Stimulated activated CD4-positive, alpha-beta T cell treated with anti-CD3 and anti-CD28 coated beads, Interleukin-12 subunit alpha, Interleukin-12 subunit beta, amount 100 ng/mL, for 4 hours (primary cell): Measurements from ENCODE around the gene CNFN.

Experiments
- DNase-seq: peaks from one replicate; pipeline ENCODE4 v3.0.0-alpha.2; 2020

CNFN gene

GRCh38 chr19:42370626-42371175 is 19.4 kb downstream of the CNFN start:
- no peak for DNase-seq

DNA sequence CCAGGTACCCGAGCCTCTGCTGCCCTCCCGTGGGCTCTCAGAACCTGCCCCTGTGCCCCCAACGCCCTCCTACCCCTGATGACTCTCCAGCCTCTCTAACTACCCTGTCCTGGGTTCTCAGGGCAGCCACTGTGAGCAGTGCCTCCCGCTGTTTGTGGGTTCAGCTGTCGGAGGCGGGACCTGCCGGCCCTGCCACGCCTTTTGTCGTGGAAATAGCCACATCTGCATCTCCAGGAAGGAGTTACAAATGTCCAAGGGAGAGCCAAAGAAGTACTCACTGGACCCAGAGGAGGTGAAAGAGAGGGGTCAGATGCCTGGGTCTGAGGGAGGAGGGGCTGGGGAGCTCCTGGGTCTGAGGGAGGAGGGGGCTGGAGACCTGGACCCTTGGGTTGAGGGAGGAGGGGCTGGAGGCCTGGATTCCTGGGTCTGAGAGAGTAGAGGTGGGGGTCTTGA is 20.0 kb downstream of the CNFN start:
- no peak for DNase-seq

DNA sequence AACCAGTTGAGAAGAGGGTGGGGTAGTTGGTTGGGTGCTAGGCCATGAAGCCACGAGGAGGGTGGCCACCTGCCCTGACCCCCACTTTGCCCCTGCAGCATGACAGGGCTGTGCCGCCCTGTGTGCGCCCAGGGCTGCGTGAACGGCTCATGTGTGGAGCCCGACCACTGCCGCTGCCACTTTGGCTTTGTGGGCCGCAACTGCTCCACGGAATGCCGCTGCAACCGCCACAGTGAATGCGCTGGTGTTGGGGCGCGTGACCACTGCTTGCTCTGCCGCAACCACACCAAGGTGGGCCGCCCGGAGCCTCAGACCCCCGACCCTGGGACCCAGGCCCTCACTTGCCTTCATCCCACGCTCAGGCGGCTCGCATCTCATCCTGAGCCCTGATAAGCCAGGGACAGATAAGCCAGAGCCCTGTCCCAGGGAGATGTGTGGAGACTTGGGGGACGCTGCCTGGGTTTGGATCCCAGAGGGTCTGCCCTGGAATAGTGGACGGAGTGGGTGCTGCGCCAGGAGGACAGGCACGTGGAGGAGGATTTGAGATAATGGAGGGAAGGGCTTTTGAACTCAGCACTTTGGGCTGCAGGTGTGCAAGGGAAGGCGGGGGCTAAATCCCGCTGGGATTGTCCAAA is 20.5 kb downstream of the CNFN start:
- no peak for DNase-seq

DNA sequence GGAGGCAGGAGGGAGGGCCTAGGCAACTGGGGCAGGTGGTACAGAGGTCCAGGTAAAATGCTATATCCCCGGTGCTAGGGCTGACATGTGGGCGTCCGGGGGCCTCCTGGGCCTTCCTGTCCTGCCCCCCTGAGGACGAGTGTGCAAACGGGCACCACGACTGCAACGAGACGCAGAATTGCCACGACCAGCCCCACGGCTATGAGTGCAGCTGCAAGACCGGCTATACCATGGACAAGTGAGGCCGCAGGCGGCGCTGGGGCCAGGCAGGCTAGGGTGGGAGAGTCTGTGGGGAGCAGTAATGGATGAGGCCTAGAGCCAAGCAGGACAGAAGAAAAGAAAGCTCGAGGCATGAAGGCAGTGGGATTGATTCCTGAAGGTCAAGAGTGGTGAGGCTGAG is 21.3 kb downstream of the CNFN start:
- DNase-seq = no peak

- no peak for DNase-seq
Measured at GRCh38 chr19:42368360-42368759, 21.7 kb downstream of the CNFN start.

- no peak for DNase-seq
Measured at GRCh38 chr19:42367929-42368328, 22.2 kb downstream of the CNFN start.

GRCh38 chr19:42366673-42367072 is 23.4 kb downstream of the CNFN start:
- no peak for DNase-seq

DNA sequence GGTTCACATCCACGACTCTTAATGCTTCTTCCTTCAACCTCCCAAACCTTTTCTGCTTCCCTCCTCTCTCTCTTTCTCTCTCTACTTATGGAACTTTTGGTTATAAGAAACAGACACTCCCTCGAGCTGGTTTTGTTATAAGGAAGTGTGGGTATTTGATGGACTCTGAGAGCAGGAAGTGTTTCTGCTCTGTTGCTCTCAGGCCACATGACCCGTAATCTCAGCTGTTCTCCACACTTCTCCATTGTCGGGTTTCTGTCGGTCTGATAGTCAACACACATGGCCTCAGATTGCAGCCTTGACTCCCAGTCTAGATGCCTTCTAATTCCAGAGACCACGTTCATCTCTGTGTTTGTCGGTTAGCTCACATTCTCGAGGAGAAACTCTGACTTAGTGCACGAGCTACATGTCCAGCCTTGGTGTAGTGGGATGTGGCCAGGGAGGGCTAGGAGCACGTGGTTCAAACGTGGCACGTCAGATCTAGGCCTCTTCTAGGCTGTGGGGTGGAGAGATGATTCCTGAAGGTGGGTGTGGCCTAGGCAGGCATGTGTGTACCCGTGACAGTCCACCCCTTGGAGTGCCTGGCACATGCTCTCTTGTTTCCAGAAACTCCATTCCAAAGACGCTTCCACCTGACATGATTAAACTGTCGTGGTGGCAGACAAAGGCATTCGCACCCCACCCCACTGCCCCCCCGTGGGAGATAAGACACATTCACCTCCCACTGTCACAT is 26.3 kb downstream of the CNFN start:
- no peak for DNase-seq

GRCh38 chr19:42362891-42363440 is 27.1 kb downstream of the CNFN start:
- DNase-seq = no peak

DNA sequence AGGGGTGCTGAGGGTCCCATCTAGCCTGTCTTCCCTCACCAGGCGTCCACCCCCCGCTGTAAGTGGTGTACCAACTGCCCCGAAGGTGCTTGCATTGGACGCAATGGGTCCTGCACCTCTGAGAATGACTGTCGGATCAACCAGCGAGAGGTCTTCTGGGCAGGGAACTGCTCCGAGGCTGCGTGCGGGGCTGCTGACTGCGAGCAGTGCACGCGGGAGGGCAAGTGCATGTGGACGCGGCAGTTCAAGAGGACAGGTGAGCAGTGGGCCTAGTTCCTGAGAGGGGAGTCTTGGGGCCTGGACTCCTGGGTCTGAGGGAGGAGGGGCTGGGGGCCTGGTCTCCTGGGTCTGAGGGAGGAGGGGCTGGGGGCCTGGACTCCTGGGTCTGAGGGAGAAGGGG is 27.8 kb downstream of the CNFN start:
- DNase-seq = no peak

- DNase-seq = no peak
Measured at GRCh38 chr19:42361545-42361910, 28.6 kb downstream of the CNFN start.

DNA sequence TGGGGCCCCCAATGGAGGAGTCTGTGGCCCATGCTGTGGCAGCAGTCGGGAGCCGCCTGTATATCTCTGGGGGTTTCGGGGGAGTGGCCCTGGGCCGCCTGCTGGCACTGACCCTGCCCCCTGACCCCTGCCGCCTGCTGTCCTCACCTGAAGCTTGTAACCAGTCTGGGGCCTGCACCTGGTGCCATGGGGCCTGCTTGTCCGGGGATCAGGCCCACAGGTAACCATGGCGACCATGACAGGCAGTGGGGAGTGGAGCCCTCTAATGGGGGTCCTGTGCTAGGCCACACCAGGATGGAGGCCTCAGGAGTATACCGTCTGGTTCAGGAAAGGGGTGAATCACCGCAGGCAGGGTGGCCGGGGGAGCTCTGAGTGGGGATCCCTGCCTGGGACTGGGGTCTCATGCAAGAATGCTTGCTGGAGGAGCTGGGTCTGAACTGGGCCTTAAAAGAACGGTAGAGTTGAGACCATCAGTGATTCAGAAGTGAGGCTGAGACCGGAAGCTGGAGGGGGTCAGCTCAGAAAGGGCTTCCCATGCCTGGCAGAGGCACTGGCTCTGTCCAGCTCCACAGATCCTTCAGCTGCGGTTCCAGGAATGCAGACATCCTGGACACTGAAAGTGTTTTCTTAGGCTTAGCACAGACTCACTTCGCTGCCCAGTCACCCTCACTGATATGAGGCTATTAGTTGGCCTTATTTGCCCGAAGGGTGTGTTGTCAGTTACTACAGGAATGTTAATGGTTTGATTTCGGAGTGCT is 29.1 kb downstream of the CNFN start:
- DNase-seq = no peak

DNA sequence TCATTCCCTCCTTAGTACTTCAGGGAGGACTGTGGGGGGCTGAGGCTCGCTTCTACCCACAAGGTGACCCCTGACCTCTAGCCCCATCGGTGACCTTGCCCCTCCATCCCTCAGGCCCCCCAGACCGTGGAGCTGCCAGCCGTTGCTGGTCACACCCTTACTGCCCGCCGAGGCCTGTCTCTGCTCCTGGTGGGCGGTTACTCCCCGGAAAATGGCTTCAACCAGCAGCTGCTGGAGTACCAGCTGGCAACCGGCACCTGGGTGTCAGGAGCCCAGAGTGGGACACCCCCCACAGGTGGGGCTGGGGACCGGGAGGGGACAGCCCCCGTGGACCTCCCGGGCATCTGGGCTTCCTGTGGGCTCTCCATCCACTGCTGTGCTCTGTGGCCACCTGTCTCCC is 32.8 kb downstream of the CNFN start:
- DNase-seq = no peak

DNA sequence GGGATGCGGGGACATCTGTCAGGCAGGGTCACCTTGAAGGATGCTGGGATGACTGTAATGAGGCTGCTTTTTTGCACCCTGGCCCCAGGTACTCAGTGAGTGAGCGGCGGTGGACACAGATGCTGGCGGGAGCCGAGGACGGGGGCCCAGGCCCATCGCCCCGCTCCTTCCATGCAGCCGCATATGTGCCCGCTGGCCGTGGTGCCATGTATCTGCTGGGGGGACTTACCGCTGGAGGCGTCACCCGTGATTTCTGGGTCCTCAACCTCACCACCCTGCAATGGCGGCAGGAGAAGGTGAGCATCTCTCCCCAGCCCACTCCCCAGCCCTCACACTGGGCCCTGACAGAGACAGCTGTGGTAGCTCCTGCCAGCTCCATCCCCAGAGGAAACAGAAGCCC is 33.4 kb downstream of the CNFN start:
- no peak for DNase-seq

- DNase-seq = no peak
Measured at GRCh38 chr19:42355896-42356295, 34.2 kb downstream of the CNFN start.

DNA sequence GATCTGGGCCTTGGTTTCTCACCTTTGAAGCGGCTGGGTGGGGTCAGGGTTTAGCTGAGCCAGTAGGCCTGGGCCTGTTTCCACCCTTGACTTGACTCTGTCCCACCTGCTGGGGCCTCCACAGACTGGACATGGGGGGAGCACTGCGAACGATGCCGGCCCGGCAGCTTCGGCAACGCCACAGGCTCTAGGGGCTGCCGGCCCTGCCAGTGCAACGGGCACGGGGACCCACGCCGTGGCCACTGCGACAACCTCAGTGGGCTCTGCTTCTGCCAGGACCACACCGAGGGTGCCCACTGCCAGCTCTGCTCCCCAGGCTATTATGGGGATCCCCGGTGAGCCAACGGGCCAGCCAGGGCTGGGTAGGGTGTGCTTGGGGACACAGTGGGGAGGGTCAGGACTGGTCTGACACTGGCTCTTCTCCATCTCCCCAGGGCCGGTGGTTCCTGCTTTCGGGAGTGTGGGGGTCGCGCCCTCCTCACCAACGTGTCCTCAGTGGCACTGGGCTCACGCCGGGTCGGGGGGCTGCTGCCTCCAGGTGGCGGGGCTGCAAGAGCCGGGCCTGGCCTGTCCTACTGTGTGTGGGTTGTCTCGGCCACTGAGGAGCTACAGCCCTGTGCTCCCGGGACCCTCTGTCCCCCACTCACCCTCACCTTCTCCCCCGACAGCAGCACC is 36.6 kb downstream of the CNFN start:
- DNase-seq = no peak

GRCh38 chr19:42352301-42353259 is 37.5 kb downstream of the CNFN start:
- DNase-seq = no peak

- DNase-seq = no peak
Measured at GRCh38 chr19:42351079-42351735, 38.9 kb downstream of the CNFN start.

- no peak for DNase-seq
Measured at GRCh38 chr19:42350417-42350816, 39.7 kb downstream of the CNFN start.

DNA sequence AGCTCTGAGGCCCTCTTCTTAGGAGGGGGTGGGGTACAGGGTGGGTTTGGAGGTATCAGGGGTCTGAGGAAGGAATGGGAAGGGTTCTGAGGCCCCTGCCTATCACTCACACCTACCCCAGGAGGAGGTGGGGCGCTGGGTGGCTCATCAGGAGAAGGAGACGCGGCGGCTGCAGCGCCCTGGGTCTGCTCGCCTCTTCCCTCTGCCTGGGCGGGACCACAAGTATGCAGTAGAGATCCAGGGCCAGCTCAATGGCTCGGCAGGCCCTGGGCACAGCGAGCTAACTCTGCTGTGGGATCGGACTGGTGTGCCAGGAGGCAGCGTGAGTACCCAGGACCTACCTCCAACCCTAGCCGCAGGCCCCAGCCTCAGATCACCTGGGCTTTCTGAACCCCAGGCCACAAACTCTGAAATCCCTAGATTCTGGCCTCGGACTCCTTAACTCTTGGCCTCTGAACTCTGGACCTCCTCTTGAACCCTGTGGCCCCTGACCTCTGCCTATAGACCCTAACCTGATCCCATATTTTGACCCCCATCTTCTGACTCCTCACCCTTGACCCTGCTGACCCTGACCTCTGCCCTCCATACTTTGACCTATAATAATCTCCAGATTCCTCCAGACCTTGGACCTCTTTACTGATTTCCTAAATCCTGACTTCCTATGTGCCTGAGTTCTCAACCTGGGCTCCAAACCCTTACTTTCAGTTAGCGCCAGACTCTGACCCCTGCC is 40.6 kb downstream of the CNFN start:
- DNase-seq = no peak
